ENCODE data around the gene ZNF385B.
"Not testable (repeated sequence)": the region's sequence is repeated elsewhere in the genome, so short reads cannot be mapped to it uniquely, and the experiment has no call there.

The ZNF385B gene

DNA sequence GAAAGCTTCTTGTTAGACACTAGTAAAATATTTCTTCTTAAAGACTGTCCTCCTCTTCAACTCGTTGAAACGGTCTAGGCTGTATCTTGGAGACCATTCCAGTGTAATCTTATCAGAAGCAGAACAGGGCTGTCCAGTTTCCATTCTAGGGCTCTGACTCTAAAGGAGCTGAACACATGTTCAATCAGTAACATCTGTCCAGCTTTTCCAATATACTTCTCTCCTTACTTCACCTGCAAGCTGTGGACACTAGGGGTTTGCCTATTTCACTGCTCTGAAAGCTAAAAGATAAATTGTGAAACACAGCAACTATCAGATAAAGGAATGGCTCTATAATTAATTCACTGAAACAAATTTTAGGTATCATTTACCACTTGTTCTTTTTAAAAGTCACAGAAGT, 73.8 kb downstream of the ZNF385B start:
- no peak for DNase-seq (ENCODE audit: low read depth, low spot score)
- in situ Hi-C loops (cut with HindIII; ENCODE audit: low sequenced_read_pairs) = no loop called here
- H3K4me3 ChIP-seq (ENCODE audit: low read depth, low read length) = no peak overlapping the region
- TF ChIP-seq, protein P1, sequence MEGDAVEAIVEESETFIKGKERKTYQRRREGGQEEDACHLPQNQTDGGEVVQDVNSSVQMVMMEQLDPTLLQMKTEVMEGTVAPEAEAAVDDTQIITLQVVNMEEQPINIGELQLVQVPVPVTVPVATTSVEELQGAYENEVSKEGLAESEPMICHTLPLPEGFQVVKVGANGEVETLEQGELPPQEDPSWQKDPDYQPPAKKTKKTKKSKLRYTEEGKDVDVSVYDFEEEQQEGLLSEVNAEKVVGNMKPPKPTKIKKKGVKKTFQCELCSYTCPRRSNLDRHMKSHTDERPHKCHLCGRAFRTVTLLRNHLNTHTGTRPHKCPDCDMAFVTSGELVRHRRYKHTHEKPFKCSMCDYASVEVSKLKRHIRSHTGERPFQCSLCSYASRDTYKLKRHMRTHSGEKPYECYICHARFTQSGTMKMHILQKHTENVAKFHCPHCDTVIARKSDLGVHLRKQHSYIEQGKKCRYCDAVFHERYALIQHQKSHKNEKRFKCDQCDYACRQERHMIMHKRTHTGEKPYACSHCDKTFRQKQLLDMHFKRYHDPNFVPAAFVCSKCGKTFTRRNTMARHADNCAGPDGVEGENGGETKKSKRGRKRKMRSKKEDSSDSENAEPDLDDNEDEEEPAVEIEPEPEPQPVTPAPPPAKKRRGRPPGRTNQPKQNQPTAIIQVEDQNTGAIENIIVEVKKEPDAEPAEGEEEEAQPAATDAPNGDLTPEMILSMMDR (IDR thresholded peaks at IDR 0.05; ENCODE audit: low read depth, low read length) = no peak

DNA sequence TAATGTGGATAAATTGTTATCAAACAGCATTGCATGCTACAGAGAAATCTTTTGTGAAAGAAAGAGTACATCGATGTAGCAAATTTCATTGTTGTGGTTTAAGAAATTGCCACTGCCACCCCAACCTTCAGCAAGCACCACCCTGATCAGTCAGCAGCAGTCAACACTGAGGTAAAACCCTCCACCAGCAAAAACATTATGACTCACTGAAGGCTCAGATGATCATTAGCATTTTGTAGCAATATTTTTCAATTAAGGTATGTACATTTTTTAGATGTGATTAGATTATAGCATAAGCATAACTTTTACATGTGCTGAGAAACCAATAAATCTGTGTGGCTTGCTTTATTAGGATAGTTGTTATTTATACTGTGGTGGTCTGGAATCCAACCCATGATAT, 75.5 kb downstream of the ZNF385B start:
- in situ Hi-C loops (cut with HindIII; ENCODE audit: low sequenced_read_pairs) = no loop called here
- TF ChIP-seq, protein P1 (IDR thresholded peaks at IDR 0.05; ENCODE audit: low read depth, low read length) = no peak
- H3K4me3 ChIP-seq (ENCODE audit: low read depth, low read length) = no peak overlapping the region
- DNase-seq (ENCODE audit: low read depth, low spot score) = no peak

DNA sequence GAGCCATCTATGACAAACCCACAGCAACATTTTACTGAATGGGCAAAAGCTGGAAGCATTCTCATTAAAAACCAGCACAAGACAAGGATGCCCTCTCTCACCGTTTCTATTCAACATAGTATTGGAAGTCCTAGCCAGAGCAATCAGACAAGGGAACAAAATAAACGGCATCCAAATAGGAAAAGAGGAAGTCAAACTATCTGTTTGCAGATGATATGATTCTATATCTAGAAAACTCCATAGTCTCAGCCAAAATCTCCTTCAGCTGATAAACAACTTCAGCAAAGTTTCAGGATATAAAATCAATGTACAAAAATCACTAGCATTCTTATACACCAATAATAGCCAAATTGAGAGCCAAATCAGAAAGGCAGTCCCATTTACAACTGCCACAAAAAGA, 79.1 kb downstream of the ZNF385B start:
- in situ Hi-C loops (cut with HindIII; ENCODE audit: low sequenced_read_pairs); DNase-seq (ENCODE audit: low read depth, low spot score); H3K4me3 ChIP-seq (ENCODE audit: low read depth, low read length): not testable (repeated sequence)

DNA sequence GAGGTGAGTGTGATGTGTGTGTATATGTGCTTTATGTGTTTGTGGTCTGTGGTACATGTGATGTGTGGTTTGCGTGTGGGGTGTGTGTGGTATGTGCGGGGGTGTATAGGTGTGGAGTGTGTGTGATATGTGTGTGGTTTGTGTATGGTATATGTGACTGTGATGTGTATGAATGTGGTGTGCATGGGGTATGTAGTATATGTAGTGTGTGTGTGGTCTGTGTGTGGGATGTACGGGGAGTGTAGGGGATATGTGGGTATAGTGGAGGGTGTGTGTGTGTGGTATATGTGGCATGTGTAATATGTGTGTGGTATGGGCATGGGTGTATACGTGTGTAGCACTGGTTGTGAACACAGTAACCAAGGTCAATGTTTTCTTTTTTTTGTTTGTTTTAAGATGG, 87.4 kb downstream of the ZNF385B start:
- in situ Hi-C loops (cut with HindIII; ENCODE audit: low sequenced_read_pairs) = no loop called here
- TF ChIP-seq, protein P1 (IDR thresholded peaks at IDR 0.05; ENCODE audit: low read depth, low read length) = no peak
- no peak for DNase-seq (ENCODE audit: low read depth, low spot score)
- H3K4me3 ChIP-seq (ENCODE audit: low read depth, low read length) = no peak overlapping the region

DNA sequence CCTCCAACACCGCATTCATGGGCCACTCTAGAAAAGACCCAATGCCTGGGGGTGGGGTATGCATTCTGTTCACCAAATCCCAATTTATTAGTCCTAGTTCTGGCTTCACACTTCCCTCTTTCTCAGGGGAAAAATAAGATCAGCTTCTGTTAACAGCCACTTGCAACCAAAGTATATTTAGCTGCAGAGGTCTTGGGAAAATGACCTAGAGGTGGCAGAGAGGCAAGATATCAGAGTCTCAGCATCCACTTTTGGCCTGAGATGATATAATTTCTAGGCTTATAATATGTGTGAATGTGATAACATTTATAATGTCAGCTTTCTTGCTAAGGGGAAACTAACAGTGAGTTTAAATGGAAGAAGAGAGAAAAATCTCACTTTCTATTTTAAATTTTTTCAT, 89.1 kb downstream of the ZNF385B start:
- in situ Hi-C loops (cut with HindIII; ENCODE audit: low sequenced_read_pairs) = no loop called here
- TF ChIP-seq, protein P1 (IDR thresholded peaks at IDR 0.05; ENCODE audit: low read depth, low read length) = no peak
- no peak overlapping the region for H3K4me3 ChIP-seq (ENCODE audit: low read depth, low read length)
- DNase-seq (ENCODE audit: low read depth, low spot score) = no peak

DNA sequence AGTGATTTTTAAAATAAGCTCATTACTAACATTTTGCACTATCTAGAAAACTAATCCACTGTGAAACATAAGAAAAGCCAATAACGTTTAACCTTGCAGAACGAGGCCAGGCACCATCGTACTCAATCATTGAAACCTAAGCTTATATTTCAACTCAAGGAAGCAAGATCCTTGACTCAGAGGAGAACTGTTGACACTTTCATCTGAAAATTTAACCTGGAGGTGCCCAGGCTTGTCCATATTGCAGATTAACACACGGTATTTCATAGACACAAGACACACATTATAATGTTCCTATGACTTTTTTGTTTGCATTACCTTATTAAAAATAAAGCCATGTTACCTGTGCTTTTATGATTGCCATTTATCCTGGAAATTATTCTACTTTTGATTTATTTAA, 89.6 kb downstream of the ZNF385B start:
- TF ChIP-seq, protein P1 (IDR thresholded peaks at IDR 0.05; ENCODE audit: low read depth, low read length) = no peak
- in situ Hi-C loops (cut with HindIII; ENCODE audit: low sequenced_read_pairs) = no loop called here
- DNase-seq (ENCODE audit: low read depth, low spot score) = no peak

DNA sequence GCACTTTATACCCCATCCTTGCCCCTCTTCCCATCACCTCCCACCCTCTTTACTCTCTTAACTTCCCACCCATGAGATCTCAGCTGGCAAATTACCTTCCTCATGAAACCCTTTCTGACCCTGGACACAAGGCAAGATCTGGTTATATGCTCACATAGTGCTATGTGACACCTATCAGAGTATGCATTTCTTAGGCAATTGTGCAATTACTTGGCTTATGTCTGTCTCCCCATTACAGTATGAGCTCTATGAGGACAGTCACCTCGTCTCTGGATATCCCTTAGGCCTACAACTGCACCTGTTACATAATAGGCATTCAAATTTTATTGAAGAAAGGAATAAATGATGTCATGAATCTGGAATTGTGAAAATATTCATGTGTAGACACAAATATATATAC, 91.4 kb downstream of the ZNF385B start:
- TF ChIP-seq, protein P1 (IDR thresholded peaks at IDR 0.05; ENCODE audit: low read depth, low read length) = no peak
- DNase-seq (ENCODE audit: low read depth, low spot score) = no peak
- in situ Hi-C loops (cut with HindIII; ENCODE audit: low sequenced_read_pairs) = no loop called here
- H3K4me3 ChIP-seq (ENCODE audit: low read depth, low read length) = no peak overlapping the region

More for the DNA sequence above, 89.6 kb downstream of the ZNF385B start:
- H3K4me3 ChIP-seq (ENCODE audit: low read depth, low read length) = no peak overlapping the region

All from astrocyte of the spinal cord (primary cell).